22Rv1 (cell line): ENCODE measurements around the gene NUP205.

Experiments used
- ZFX ChIP-seq: fragments of 450-650 bp; IDR thresholded peaks from 2 replicates; pipeline ENCODE4 v1.6.1; 2017; ENCODE audit warnings: antibody characterized with exemption, borderline replicate concordance
- TF ChIP-seq, protein P1 (sequence below): fragments of 450-650 bp; IDR thresholded peaks from 2 replicates; pipeline ENCODE4 v1.5.1; 2017; ENCODE audit warnings: mild to moderate bottlenecking

DNA sequence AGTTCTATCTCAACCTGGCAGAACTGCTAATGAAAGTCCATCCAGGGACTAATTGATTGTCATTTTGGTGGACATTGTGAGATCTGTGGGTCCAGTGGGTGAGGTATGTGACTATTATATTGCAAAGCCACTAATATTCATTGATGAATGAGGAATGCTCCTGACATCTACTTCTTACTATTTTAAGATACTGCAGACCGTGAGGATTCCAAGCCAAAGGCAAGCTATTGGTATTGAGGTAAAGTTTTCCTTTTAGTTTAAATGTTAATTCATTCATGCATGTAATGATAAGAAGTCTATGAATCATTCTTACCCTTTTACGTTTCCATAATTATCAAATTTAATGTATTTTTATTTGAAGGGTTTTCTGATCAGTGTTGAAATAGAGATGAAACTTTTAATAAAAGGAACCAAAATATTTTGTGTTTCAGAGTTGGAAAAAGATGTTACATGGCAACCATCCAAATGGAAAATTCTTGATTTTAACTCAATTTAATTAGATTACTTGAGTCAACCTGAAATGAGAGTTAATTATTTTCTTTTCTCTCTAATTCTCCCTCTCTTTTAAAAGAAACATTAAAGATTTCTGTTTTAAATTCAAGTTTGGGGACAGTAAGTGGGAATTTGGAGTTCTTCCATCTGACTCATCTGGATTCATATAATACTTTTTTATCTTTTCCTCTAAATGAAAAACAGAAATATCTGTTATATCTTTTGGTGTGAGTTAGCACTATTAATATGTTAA, 39.6 kb downstream of the NUP205 start:
- TF ChIP-seq, protein P1, sequence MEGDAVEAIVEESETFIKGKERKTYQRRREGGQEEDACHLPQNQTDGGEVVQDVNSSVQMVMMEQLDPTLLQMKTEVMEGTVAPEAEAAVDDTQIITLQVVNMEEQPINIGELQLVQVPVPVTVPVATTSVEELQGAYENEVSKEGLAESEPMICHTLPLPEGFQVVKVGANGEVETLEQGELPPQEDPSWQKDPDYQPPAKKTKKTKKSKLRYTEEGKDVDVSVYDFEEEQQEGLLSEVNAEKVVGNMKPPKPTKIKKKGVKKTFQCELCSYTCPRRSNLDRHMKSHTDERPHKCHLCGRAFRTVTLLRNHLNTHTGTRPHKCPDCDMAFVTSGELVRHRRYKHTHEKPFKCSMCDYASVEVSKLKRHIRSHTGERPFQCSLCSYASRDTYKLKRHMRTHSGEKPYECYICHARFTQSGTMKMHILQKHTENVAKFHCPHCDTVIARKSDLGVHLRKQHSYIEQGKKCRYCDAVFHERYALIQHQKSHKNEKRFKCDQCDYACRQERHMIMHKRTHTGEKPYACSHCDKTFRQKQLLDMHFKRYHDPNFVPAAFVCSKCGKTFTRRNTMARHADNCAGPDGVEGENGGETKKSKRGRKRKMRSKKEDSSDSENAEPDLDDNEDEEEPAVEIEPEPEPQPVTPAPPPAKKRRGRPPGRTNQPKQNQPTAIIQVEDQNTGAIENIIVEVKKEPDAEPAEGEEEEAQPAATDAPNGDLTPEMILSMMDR = no peak
- no peak for TF ChIP-seq ZFX
